Measurements from ENCODE around the gene SEPTIN8.

DNA sequence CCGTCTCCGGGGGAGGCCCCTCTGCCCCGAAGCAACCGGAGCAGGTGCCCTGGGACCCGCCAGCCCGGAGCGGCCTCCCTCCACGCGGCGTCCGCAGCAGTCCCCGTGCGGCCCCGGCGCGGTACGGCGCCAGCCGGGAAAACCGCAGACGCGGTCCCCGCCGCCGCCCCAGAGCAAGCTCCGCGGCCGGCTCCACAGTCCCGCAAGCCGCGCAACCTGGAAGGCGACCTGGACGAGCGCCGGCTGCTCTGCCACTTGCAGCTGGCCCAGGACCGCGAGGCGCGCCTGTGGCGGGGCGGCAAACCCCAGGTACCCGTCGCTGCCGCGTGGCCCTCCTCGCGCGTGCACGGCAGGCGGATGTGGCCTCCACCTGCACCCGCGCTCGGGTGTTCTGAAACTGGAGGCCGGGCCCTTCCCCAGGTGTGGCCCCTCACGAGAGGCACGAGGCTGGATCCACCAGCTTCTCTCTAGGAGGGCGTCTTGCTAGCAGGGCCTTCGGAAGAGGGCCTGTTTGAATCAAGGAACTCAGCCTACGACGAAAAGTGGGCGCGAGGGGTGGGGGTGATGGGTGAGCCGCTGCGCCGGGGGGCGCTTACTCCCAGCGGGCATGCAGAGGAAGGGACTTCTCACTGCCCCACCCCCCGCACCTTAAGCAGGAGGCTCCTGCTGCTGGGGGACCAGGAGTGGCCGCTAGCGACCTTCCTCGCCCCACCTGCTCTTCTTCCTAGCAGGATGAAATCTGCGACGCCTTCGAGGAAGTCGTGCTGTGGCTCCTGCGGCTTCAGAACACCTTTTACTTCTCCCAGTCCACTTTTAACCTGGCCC lies 29.2 kb downstream of the SEPTIN8 start:
- TF ChIP-seq CTCF (IDR thresholded peaks at IDR 0.05; ENCODE audit: insufficient read depth, low read length, poor library complexity, severe bottlenecking) (no peak), EZH2phosphoT487 (conservative IDR thresholded peaks at IDR 0.05; ENCODE audit: low read length) (no peak; the same call in 1 of the 2 replicates)
